ENCODE data around the gene ZNF609. TPM values are rescaled to one million over a fixed set of nuclear protein-coding genes. Genes with fewer than 3 reads are reported as not detected.

The ZNF609 gene
- polyA plus RNA-seq, 3 donors: 1.3 to 13.2 (median 1.7) TPM

- Mint-ChIP-seq H3K27me3 (ENCODE audit: low read depth in 3 of 3) (no peaks in the 10 kb centered on the region), H3K4me3 (peak overlapping the region; percentile 34 to 79), H3K4me1 (peaks cover 61% of the 10 kb centered on the region), H3K27ac (peak overlapping the region; percentile 73 to 95 (median 87)), H3K9me3 (no peaks in the 10 kb centered on the region), H3K36me3 (peaks cover 2 to 8% of the 10 kb centered on the region in 2 donors)
- no peaks in the 10 kb centered on the region for H3K27me3 ChIP-seq (ENCODE audit: control insufficient read depth in 2 of 2, insufficient read depth in 2 of 2, low read length in 2 of 2)
- WGBS (ENCODE audit: insufficient coverage): no CpG with 5 or more reads among the region's 1 CpG
- TF ChIP-seq CTCF (IDR thresholded peaks at IDR 0.05): no peak
- peak overlapping the region in 1 of 3 experiments; percentile 66 for H3K4me3 ChIP-seq (replicated peaks in 1 of 3; ENCODE audit: low read depth in 2 of 3, low read length in 3 of 3)
- peak in 1 of 3 donors; percentile 8 for DNase-seq
- peak overlapping the region; percentile 69 for H3K4me2 ChIP-seq (replicated peaks; ENCODE audit: extremely low read depth, low read length, poor library complexity, severe bottlenecking)
- peak overlapping the region in 1 of 2 donors; percentile 72 for H3K27ac ChIP-seq (ENCODE audit: low read depth in 1 of 2, low read length in 2 of 2)
- no peaks in the 10 kb centered on the region for H3K9me3 ChIP-seq (replicated peaks in 1 of 2; ENCODE audit: control insufficient read depth in 1 of 2, insufficient read depth in 1 of 2, low read length in 2 of 2)
- intact Hi-C loops (cut with micrococcal nuclease): loop anchor here in 1 of 2 donors (5.0 kb wide), 1 partner anchor 954 kb away; the partner anchor contains the start of gene USP3
- no peak overlapping the region for H3K9ac ChIP-seq (ENCODE audit: insufficient read depth, low read length, poor library complexity, severe bottlenecking)
- H3K4me1 ChIP-seq (ENCODE audit: control insufficient read depth in 1 of 2, insufficient read depth in 2 of 2, low read length in 2 of 2): peaks cover 45 to 56% of the 10 kb centered on the region in 2 donors
- peak overlapping the region; percentile 39 for H2AFZ ChIP-seq (ENCODE audit: insufficient read depth, low read depth, low read length, poor library complexity, severe bottlenecking)
- H3K79me2 ChIP-seq (ENCODE audit: insufficient read depth, low read length): peaks cover 6% of the 10 kb centered on the region
- H3K36me3 ChIP-seq (replicated peaks in 1 of 2; ENCODE audit: control insufficient read depth in 1 of 2, insufficient read depth in 2 of 2, low read length in 2 of 2): peaks cover 0 to 9% of the 10 kb centered on the region in 2 donors
- H4K20me1 ChIP-seq (ENCODE audit: insufficient read depth, low read length): peaks cover 5% of the 10 kb centered on the region
Measured at GRCh38 chr15:64456634-64457108, 3.7 kb upstream of the ZNF609 start.

- H3K27me3 Mint-ChIP-seq (ENCODE audit: low read depth in 3 of 3): no peaks in the 10 kb centered on the region
- peaks cover 0 to 3% of the 10 kb centered on the region in 2 donors for H3K36me3 Mint-ChIP-seq
- DNase-seq: no peak
- no peak overlapping the region for H3K27ac ChIP-seq (ENCODE audit: low read depth in 1 of 2, low read length in 2 of 2)
- no peaks in the 10 kb centered on the region for H3K9me3 ChIP-seq (replicated peaks in 1 of 2; ENCODE audit: control insufficient read depth in 1 of 2, insufficient read depth in 1 of 2, low read length in 2 of 2)
- intact Hi-C loops (cut with micrococcal nuclease): loop anchor here in 1 of 2 donors (5.0 kb wide), 1 partner anchor 957 kb away; the partner anchor contains the start of gene USP3
- H3K4me3 Mint-ChIP-seq: peak overlapping the region; percentile 89 to 97
- no peak for TF ChIP-seq CTCF (IDR thresholded peaks at IDR 0.05)
- H3K9ac ChIP-seq (ENCODE audit: insufficient read depth, low read length, poor library complexity, severe bottlenecking): no peak overlapping the region
- peaks cover 30% of the 10 kb centered on the region for H4K20me1 ChIP-seq (ENCODE audit: insufficient read depth, low read length)
- H3K9me3 Mint-ChIP-seq: no peaks in the 10 kb centered on the region
- no peak overlapping the region for H3K4me3 ChIP-seq (replicated peaks in 1 of 3; ENCODE audit: low read depth in 2 of 3, low read length in 3 of 3)
- peaks cover 31% of the 10 kb centered on the region for H3K79me2 ChIP-seq (ENCODE audit: insufficient read depth, low read length)
- H3K4me1 ChIP-seq (ENCODE audit: control insufficient read depth in 1 of 2, insufficient read depth in 2 of 2, low read length in 2 of 2): peaks cover 58 to 78% of the 10 kb centered on the region in 2 donors
- no peak overlapping the region for H2AFZ ChIP-seq (ENCODE audit: insufficient read depth, low read depth, low read length, poor library complexity, severe bottlenecking)
- H3K4me1 Mint-ChIP-seq: peaks cover 79% of the 10 kb centered on the region
- WGBS (ENCODE audit: insufficient coverage): 54% methylated on average over 1 of the region's 3 CpGs
- H3K27me3 ChIP-seq (ENCODE audit: control insufficient read depth in 2 of 2, insufficient read depth in 2 of 2, low read length in 2 of 2): no peaks in the 10 kb centered on the region
- no peak overlapping the region for H3K4me2 ChIP-seq (replicated peaks; ENCODE audit: extremely low read depth, low read length, poor library complexity, severe bottlenecking)
- peak overlapping the region in 1 of 7 donors; percentile 8 for H3K27ac Mint-ChIP-seq
- no peaks in the 10 kb centered on the region for H3K36me3 ChIP-seq (replicated peaks in 1 of 2; ENCODE audit: control insufficient read depth in 1 of 2, insufficient read depth in 2 of 2, low read length in 2 of 2)
Measured at GRCh38 chr15:64459066-64459781, 1.2 kb upstream of the ZNF609 start.

Data from CD14-positive monocyte (primary cell).